Fibroblast of lung (primary cell): ENCODE measurements around the gene KRTAP22-1. TPM values are rescaled to one million over a fixed set of nuclear protein-coding genes. Genes with fewer than 3 reads are reported as not detected.

ENCODE experiments used
- DNase-seq, 2 donors: peaks; one replicate each; pipeline versions ENCODE4 v3.0.0 to v3.0.0-alpha.2; 2010; ENCODE audit warnings: low read depth in 2 of 2
- H2AFZ ChIP-seq: 2 replicates; pipeline ENCODE4 v1.5.1; 2012; ENCODE audit warnings: low read length, control low read depth, inconsistent platforms
- H3K27ac ChIP-seq: 2 replicates; pipeline ENCODE4 v1.5.1; 2011; ENCODE audit warnings: low read length, control low read depth; ENCODE audit not compliant: insufficient read depth
- H3K27me3 ChIP-seq: 2 replicates; pipeline ENCODE4 v1.5.1; 2011; ENCODE audit warnings: mild to moderate bottlenecking, low read length; ENCODE audit not compliant: control insufficient read depth, insufficient read depth
- H3K36me3 ChIP-seq: 2 replicates; pipeline ENCODE4 v1.5.1; 2011; ENCODE audit warnings: low read length; ENCODE audit not compliant: control insufficient read depth, insufficient read depth
- H3K4me1 ChIP-seq: 2 replicates; pipeline ENCODE4 v1.5.1; 2011; ENCODE audit warnings: low read length; ENCODE audit not compliant: control insufficient read depth, insufficient read depth; ENCODE audit errors: extremely low read depth
- H3K4me2 ChIP-seq: 2 replicates; pipeline ENCODE4 v1.5.1; 2011; ENCODE audit warnings: low read length, control low read depth; ENCODE audit not compliant: insufficient read depth; ENCODE audit errors: extremely low read depth
- H3K4me3 ChIP-seq, 4 experiments: fragments of 200-600 bp in 1 of 4; sonication (generic) in 1 of 4; replicated peaks in 1 of 4; 2 replicates each; pipeline ENCODE4 v1.5.1; 2011 to 2016; ENCODE audit warnings: low read length in 4 of 4, low read depth in 3 of 4, mild to moderate bottlenecking in 3 of 4, control low read depth in 2 of 4, inconsistent platforms in 1 of 4, mixed read lengths in 1 of 4; ENCODE audit not compliant: insufficient read depth in 1 of 4; ENCODE audit errors: control extremely low read depth in 1 of 4
- H3K79me2 ChIP-seq: 2 replicates; pipeline ENCODE4 v1.5.1; 2012; ENCODE audit warnings: mild to moderate bottlenecking, low read length, inconsistent platforms; ENCODE audit not compliant: control insufficient read depth, insufficient read depth
- H3K9ac ChIP-seq: 2 replicates; pipeline ENCODE4 v1.5.1; 2011; ENCODE audit warnings: mild to moderate bottlenecking, low read length, control low read depth; ENCODE audit not compliant: insufficient read depth
- H3K9me3 ChIP-seq: 2 replicates; pipeline ENCODE4 v1.5.1; 2012; ENCODE audit warnings: low read depth, low read length; ENCODE audit not compliant: control insufficient read depth, insufficient read depth
- H4K20me1 ChIP-seq: 2 replicates; pipeline ENCODE4 v1.5.1; 2011; ENCODE audit warnings: low read length; ENCODE audit not compliant: control insufficient read depth, insufficient read depth; ENCODE audit errors: extremely low read depth
- CTCF ChIP-seq, 2 donors: IDR thresholded peaks in 1 of 2; conservative IDR thresholded peaks in 1 of 2; 1 replicate in 1 of 2; 2 replicates in 1 of 2; pipeline ENCODE4 v1.5.1; 2011 to 2012; ENCODE audit warnings: low read length in 2 of 2, control low read depth in 1 of 2, inconsistent platforms in 1 of 2, low read depth in 1 of 2, mild to moderate bottlenecking in 1 of 2
- EZH2 ChIP-seq: IDR thresholded peaks from 2 replicates; pipeline ENCODE4 v1.5.1; 2012; ENCODE audit warnings: low read length, control low read depth, mild to moderate bottlenecking; ENCODE audit errors: missing control alignments
- polyA plus RNA-seq, 2 donors: library from polyadenylated mRNA; depleted of rRNA in 1 of 2; stranded (reverse) in 1 of 2; unstranded in 1 of 2; fragments of >200 nt; gene quantifications; 2 replicates each; pipeline ENCODE4 v1.2.1, GENCODE V29; 2011 to 2012; ENCODE audit warnings: missing spikeins in 1 of 2
- total RNA-seq: library from RNA; depleted of rRNA; stranded (reverse); fragments of >200 nt; gene quantifications from 2 replicates; pipeline ENCODE4 v1.2.1, GENCODE V29; 2014

The KRTAP22-1 gene
- total and polyA plus RNA-seq, 2 donors (not counting 1 experiment from before 2014, with no cell fraction given), result not detected

DNA sequence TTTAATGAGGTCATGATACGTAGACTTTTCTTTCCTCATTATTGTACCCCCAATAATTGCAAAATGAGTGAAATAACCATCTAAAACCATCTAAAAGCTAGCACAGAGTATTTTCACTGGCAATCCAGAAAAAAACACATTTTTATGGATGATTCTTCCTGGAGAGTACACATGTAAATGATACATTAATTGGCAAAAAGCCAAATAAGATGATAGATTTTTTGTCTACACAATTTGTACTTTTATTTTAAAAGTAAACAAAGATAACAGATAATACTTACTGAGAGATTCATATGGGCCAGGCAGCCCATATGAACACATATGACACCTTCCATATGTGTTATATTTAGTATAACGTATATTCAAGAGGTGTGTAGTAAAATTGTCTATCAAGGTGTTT, 37.3 kb upstream of the KRTAP22-1 start:
- no peak for DNase-seq
- Histone ChIP-seq H4K20me1 (no peaks in the 10 kb centered on the region), H3K27ac (no peak overlapping the region), H3K4me3 (no peak overlapping the region), H2AFZ (no peak overlapping the region), H3K79me2 (no peaks in the 10 kb centered on the region), H3K4me2 (no peak overlapping the region), H3K27me3 (no peaks in the 10 kb centered on the region), H3K4me1 (no peaks in the 10 kb centered on the region), H3K9ac (no peak overlapping the region), H3K36me3 (no peaks in the 10 kb centered on the region), H3K9me3 (no peaks in the 10 kb centered on the region)
- TF ChIP-seq CTCF (conservative IDR thresholded peaks at IDR 0.05 in 1 of 2, IDR thresholded peaks at IDR 0.05 in 1 of 2; ENCODE audit: low read depth in 1 of 2, low read length in 2 of 2) (no peak), EZH2 (no peak)

GRCh38 chr21:30567617-30568016, 33.3 kb upstream of the KRTAP22-1 start:
- no peak overlapping the region for H3K4me2 ChIP-seq
- H3K9ac ChIP-seq, result no peak overlapping the region

DNA sequence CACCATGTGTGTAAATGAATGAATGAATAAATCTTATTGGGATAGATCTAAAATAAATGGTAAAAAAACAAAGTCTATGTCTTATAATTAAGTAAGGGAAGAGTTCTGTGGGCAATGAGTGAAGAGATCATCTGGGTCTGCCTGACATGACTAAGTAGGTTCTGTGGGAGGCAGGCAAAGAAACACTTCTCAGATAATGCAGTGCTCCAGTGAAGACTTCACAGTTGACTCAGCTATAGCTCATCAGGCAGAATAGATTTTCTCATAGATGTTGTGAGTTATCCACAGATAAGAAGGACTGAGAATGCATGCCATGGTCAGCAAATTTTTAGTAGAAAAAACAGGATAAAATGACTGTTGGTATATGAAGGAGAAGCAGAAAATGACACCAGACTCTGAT, 23.1 kb upstream of the KRTAP22-1 start:
- Histone ChIP-seq H3K9ac (no peak overlapping the region), H4K20me1 (no peaks in the 10 kb centered on the region), H3K27ac (no peak overlapping the region), H3K4me3 (no peak overlapping the region), H3K27me3 (no peaks in the 10 kb centered on the region), H3K4me1 (no peaks in the 10 kb centered on the region), H3K4me2 (no peak overlapping the region), H3K36me3 (no peaks in the 10 kb centered on the region), H2AFZ (no peak overlapping the region), H3K9me3 (no peaks in the 10 kb centered on the region), H3K79me2 (no peaks in the 10 kb centered on the region)
- DNase-seq, result no peak
- TF ChIP-seq CTCF (conservative IDR thresholded peaks at IDR 0.05 in 1 of 2, IDR thresholded peaks at IDR 0.05 in 1 of 2; ENCODE audit: low read depth in 1 of 2, low read length in 2 of 2), result no peak
- TF ChIP-seq EZH2, result no peak

More at GRCh38 chr21:30567617-30568016, 33.3 kb upstream of the KRTAP22-1 start:
- H3K4me3 ChIP-seq, result no peak overlapping the region
- H3K27ac ChIP-seq, result no peak overlapping the region
- H3K79me2 ChIP-seq, result no peaks in the 10 kb centered on the region
- no peaks in the 10 kb centered on the region for H4K20me1 ChIP-seq
- no peaks in the 10 kb centered on the region for H3K4me1 ChIP-seq
- H3K9me3 ChIP-seq, result no peaks in the 10 kb centered on the region
- TF ChIP-seq EZH2, result no peak
- TF ChIP-seq CTCF (conservative IDR thresholded peaks at IDR 0.05 in 1 of 2, IDR thresholded peaks at IDR 0.05 in 1 of 2; ENCODE audit: low read depth in 1 of 2, low read length in 2 of 2), result no peak
- H3K36me3 ChIP-seq, result no peaks in the 10 kb centered on the region
- H3K27me3 ChIP-seq, result no peaks in the 10 kb centered on the region
- no peak overlapping the region for H2AFZ ChIP-seq
- DNase-seq, result no peak
